GM18498 (cell line): ENCODE results near the gene FLOT1.

Experiments used
- ATAC-seq: cut with Tn5 transposase; IDR thresholded peaks from one replicate; pipeline ENCODE4 v1.9.1; 2021; ENCODE audit warnings: mild to moderate bottlenecking, moderate library complexity; ENCODE audit not compliant: unreplicated experiment

Gene FLOT1

DNA sequence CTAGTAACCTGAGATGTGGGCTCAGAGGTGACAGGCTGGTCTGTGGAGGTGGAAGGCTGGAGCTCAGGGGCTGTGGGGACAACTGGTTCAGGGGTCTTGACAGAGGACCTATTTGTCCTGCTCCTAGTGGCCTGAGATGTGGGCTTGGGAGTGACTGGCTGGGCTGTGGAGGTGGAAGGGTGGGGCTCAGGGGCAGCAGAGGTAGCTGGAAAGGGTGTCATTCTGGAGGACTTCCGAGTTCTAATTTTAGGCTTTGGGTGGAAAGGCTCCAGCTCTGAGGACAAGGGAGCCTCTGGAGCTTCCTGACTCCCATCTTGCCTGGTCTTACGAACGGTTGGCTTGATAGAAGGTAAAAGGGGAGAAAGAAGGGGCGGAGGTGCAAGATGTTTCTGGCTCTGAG, 36.9 kb downstream of the FLOT1 start:
- no peak for ATAC-seq

GRCh38 chr6:30703821-30704220, 38.7 kb downstream of the FLOT1 start:
- ATAC-seq: no peak

- no peak for ATAC-seq
These were observed 39.5 kb downstream of the FLOT1 start for GRCh38 chr6:30703011-30703410.

DNA sequence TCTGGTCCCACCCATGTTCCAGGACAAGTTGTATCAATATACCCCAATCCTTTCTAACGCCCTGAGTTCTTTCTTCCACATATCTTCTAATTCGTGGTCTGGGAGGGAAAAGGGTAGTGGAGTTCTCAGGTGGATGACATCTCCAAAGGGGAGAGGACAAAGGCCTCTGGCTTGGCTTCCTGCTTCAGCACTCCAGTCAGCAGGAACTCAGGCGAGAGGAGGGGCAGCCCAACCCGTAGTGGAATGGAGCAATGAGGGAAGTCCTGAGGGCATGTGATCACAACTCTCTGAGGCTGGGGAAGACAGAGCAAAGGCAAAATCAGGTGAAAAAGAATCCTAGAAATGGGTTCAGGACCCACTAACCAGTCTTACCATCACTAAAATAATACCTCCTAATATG, 42.1 kb downstream of the FLOT1 start:
- ATAC-seq: no peak

DNA sequence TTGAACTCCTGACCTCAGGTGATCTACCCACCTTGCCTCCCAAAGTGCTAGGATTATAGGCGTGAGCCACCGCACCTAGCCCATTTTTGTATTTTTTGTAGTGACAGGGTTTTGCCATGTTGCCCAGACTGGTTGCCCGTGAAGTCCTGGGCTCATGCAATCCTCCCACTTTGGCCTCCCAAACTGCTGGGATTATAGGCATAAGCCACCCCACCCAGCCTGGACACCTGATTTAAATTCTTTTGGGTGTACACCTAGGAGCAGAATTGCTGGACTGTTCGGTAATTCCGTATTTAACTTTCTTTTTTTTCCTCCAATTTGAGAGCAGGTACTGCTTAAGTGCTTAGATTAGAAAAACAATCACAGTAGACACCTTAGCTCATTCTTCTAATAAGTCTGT, 46.1 kb downstream of the FLOT1 start:
- ATAC-seq: no peak

DNA sequence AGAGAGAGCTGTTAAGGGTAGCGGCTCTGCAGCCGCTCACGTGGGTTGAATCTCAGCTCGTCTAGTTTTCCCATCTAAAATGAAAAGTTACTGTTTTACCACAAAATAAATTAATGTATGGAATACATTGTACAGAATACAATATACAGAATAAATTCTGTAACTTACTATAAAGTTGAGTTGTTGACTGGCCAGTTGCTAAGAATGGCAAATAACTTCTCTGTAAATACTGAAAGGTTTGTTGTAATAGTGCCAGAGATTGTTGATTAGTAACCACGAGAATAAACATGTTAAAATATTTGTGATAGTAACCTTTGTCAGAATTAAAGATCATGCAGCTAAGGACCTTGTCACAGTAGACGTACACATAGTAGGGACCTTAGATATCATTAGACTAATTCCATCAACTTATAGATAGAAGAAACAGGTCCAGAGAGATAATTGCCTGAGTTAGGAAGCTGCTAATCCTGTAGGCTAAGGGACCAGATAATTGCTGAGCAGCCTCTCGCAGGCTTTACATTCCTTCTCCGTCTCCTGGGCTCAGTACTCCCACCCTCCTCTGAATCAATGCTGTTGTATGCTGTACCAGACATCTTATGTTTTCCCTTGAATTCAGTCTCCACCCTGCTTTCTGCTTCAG, 51.2 kb downstream of the FLOT1 start:
- no peak for ATAC-seq

DNA sequence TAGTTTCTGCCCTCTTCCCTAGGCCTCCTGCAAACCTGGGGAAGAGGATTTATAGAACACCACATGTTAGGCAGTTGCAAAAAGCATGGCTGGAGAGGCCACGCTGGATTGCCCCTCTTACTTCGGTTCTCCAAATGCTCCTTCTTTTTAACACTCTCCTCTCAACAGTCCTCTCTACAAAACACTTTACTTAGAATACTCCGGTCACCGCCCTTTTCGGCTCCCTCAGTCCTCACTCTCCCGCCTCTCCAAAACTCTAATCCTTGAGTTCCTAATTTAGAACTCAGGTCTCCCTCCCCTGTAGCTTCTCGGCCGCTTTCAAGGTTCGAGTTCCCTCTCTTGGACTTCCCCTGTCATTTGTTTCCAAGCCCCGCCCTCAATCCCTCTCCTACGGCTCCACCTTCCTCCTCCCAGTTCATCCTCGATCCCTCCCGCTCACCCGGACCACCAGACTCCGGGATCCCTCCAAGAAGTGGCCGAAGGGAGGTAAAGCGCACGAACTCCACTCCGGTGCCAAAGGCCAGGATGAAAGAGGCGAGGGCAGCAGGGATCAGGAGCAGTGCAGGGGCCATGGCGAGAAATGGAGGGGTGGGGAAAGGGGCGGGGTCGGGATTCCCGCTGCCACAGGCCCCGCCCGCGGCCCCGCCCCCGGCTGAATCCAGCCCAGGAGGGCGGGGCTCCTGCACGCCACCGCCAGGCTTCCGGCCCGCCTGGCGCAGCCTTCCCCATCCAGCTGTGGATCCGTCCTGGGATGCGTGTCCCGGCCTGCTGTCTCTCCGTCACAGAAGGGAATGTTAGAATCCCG, 51.9 kb downstream of the FLOT1 start, which contains the start of gene NRM:
Gene NRM (minus strand): TSS at position 582 of the 805 bp plus-strand sequence. CDS start 10 bp downstream, at position 572.
- ATAC-seq: peak; percentile 32

- no peak for ATAC-seq
These were observed 52.5 kb downstream of the FLOT1 start for GRCh38 chr6:30689985-30690384.

DNA sequence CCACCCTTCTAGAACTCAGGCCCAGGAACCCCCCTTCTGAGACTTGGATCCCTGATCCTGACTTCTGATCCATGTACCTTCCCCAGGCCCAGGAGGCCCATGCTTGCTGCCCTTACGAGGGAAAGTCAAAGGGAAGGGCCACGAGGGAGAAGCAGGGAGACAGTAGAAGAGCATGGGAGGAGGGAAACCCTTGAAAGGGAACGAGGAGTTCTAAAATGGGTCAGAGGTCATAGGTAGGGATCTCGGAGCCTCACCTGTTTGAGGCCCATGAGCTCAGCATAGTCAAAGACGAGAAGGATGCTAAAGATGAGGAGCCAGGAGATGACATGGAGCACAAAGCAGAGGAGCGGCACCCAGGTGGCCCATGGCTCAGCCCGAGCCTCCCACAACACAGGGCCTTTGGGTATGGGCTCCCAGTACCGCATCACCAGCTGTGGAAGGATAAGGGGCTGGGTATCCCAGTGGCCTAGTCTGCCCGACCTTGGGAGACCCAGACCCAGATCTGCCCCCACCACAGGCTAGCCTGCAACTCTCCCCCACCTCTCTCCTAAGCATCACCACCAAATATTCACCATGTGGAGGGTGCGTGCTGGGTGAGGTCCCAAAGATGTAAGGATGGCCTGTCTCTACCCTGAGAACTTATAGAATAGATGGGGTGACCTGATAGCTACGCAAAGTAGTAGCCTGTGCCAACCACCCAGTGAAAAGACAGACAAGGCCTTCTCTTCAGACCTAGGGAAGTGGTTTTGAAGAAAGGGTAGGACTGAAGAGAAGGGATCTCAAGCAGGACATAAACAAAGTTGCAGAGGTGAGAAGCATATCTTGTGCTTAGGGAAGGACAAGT, 53.2 kb downstream of the FLOT1 start:
- ATAC-seq: no peak

GRCh38 chr6:30688569-30688968, 53.9 kb downstream of the FLOT1 start:
- no peak for ATAC-seq

- ATAC-seq: no peak
These were observed 54.6 kb downstream of the FLOT1 start for GRCh38 chr6:30687659-30688431.

DNA sequence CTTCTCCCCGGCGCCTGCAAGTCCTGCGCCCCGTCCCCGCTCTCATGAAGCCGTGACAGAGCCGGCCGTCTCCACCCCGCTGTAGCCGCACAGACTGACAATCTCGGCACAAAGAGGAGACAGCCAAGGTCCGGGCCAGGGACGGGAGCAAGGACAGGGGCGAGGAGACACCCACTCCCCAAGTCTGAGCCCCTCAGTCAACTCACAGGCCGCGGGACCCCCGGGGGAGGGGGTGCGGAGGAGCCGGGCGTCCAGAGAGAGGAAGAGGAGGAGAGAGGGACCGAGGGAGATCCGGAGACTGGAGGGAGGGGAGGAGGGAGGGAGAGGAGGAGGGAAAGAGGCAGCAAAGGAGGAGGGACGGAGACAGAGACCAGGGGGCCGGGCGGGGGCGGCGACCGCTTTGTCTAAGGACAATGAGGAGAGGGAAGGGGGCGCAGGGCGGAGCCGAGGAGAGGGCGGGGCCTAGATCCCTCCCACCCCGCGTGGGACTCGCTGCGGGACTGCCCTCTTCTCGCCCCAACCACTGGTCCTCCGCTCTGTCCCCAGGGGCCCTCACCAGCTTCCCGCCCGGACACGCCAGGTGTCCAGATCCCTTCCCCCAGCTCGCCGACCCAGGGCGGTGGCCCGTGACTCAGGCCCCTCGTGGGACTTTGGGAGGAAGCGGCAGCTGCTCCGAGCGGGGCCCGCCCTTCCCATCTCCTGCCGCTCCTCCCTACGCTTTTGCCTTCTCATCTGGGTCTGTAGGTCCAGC, 55.4 kb downstream of the FLOT1 start:
- ATAC-seq: peak; percentile 47

DNA sequence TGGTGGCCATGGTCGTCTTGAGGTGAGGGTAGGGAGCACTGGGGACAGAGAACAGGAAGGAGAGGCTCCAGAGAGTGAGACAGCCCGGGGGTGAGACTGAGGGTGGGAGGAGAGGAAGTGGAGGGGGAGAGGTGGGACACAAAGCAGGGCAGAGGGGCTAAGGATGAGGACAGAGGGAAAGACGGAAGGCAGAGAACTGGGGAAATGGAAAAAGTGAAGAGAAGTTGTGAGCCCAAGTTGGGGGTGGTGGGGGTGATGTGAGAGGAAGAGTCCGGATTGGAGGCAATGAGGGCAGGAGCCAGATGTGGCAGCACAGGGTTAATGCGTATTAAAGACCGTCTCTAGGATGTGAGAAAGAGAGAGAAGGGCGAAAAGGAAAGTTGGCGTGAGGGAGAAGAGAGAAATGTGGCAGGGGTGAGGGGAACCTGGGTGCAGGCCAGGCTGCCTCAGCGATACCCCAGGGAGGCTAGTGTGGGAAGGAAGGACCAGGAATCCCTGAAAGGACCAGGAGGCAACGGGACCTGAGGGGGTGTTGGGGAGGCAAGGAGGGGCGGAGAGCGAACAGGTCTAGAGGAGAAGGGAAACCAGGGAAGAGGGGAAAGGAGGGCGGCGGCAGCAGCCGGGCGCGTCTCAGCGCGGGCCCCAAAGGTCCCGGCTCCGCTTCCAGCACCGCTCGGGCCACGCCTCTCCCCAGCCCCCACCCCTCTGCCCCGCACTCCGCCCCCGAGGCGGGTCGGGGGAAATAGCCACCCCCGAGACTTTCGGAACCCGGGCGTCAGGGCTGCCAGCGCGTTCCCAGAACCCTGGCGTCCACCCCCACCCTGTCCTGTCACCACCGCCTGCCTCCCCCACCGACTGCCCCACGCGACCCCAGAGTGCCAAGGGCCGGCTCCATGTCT, 56.2 kb downstream of the FLOT1 start, which contains the start of gene PPP1R18:
Gene PPP1R18 (minus strand): TSS at position 637 of the 899 bp plus-strand sequence. CDS start 627 bp downstream, at position 10.
- ATAC-seq: peak; percentile 27

GRCh38 chr6:30685157-30686008, 57.1 kb downstream of the FLOT1 start:
- ATAC-seq: no peak

DNA sequence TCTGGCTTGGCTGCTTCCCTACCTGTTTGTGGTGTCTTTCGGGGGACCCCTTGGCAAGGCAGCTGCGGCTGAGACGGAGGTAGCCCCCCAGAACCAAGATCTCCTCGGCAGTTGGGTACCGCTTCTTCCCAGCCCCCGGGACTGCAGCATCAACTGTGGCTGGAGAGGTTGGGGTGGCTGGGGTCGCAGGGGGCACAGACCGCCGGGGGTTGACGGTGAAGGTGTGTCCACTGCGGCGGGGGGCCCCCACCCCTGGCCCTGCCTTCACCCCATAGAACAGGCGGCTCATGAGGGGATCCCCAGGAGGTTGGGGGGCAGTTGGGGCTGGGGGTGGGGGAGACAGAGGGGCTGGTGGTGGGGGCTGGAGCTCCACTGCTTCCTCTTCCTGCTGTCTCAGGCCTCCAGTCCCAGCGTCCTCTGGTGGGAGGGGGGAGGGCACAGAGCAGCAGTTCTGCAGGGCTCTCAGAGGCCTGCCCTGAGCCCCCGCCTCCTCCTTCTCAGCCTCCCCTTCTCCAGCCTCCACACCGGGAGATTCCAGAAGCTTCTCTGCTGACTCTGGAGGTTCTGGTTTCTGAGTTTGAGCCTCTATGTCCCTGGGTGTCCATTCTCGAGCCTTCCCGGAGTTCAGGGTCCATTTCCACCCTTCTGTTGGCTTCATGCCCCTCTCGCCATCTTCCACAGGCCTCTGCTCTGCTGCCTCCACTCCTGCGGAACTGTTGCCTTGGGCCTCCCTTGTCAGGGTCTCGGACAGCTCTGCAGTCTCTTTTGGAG, 57.9 kb downstream of the FLOT1 start:
- no peak for ATAC-seq

DNA sequence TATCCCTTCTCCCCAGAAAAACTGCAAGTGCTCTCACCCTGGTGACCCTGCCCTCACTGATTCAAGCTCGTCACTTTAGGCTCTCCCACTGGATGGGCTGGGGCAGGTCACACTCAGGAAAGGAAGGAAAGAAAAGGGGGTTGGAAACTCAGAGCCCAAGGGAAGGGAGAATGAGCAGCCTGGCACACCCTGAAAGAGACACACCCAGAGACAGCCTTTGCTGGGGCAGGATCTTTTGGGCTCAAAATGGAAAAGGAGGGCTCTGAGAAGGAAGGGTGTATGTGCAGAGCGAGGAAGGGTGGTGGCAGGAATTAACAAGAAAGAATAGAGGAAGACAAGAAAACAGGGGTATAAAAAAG, 58.5 kb downstream of the FLOT1 start:
- ATAC-seq: no peak
